ENCODE data around the gene AQP5.

Gene AQP5

GRCh38 chr12:49961111-49961922 is at the start of gene AQP5:
Gene AQP5, plus strand, starts transcription at chr12:49961872. Its CDS starts 146 bp downstream, at chr12:49962018.
- no peak for DNase-seq (ENCODE audit: low read depth)

- no peak for DNase-seq (ENCODE audit: low read depth)
These were observed 49.1 kb upstream of the AQP5 start for GRCh38 chr12:49912345-49913255.

- DNase-seq (ENCODE audit: low read depth), result no peak
These were observed 45.3 kb upstream of the AQP5 start for GRCh38 chr12:49916129-49916919.

- DNase-seq (ENCODE audit: low read depth), result no peak
These were observed 44.4 kb upstream of the AQP5 start for GRCh38 chr12:49917166-49917787.

- DNase-seq (ENCODE audit: low read depth), result no peak
These were observed 43.9 kb upstream of the AQP5 start for GRCh38 chr12:49917788-49918173.

GRCh38 chr12:49920241-49920914 is 41.3 kb upstream of the AQP5 start:
- no peak for DNase-seq (ENCODE audit: low read depth)

GRCh38 chr12:49920915-49921286 is 40.8 kb upstream of the AQP5 start:
- no peak for DNase-seq (ENCODE audit: low read depth)

GRCh38 chr12:49921299-49921698 is 40.4 kb upstream of the AQP5 start:
- DNase-seq (ENCODE audit: low read depth), result no peak

- DNase-seq (ENCODE audit: low read depth), result no peak
These were observed 39.7 kb upstream of the AQP5 start for GRCh38 chr12:49921936-49922335.

GRCh38 chr12:49922349-49923034 is 39.2 kb upstream of the AQP5 start:
- DNase-seq (ENCODE audit: low read depth), result no peak

GRCh38 chr12:49923035-49923644 is 38.5 kb upstream of the AQP5 start:
- DNase-seq (ENCODE audit: low read depth), result no peak

- no peak for DNase-seq (ENCODE audit: low read depth)
These were observed 37.7 kb upstream of the AQP5 start for GRCh38 chr12:49923880-49924556.

- no peak for DNase-seq (ENCODE audit: low read depth)
These were observed 36.9 kb upstream of the AQP5 start for GRCh38 chr12:49924628-49925246.

GRCh38 chr12:49925433-49926204 is 36.1 kb upstream of the AQP5 start:
- no peak for DNase-seq (ENCODE audit: low read depth)

- DNase-seq (ENCODE audit: low read depth), result no peak
These were observed 33.2 kb upstream of the AQP5 start for GRCh38 chr12:49928471-49928870.

GRCh38 chr12:49929581-49929980 is 32.1 kb upstream of the AQP5 start:
- no peak for DNase-seq (ENCODE audit: low read depth)

GRCh38 chr12:49930515-49931288 is 31.0 kb upstream of the AQP5 start:
- peak; percentile 21 for DNase-seq (ENCODE audit: low read depth)

- DNase-seq (ENCODE audit: low read depth), result no peak
These were observed 29.6 kb upstream of the AQP5 start for GRCh38 chr12:49932023-49932422.

All from GM04504 (cell line).